GM12801 (cell line): ENCODE results near the gene ACTR3.

Source experiments
- CTCF ChIP-seq: IDR thresholded peaks from one replicate; pipeline ENCODE4 v1.5.1; 2011; ENCODE audit warnings: control low read depth; ENCODE audit not compliant: insufficient read length; ENCODE audit errors: extremely low read depth

Gene ACTR3

GRCh38 chr2:113974727-113975126, 84.8 kb downstream of the ACTR3 start:
- TF ChIP-seq CTCF = no peak

- TF ChIP-seq CTCF = no peak
These were observed 86.5 kb downstream of the ACTR3 start for GRCh38 chr2:113976277-113976928.

- no peak for TF ChIP-seq CTCF
These were observed 87.3 kb downstream of the ACTR3 start for GRCh38 chr2:113977060-113977659.

- TF ChIP-seq CTCF = no peak
These were observed 88.0 kb downstream of the ACTR3 start for GRCh38 chr2:113977660-113978523.

- no peak for TF ChIP-seq CTCF
These were observed 88.8 kb downstream of the ACTR3 start for GRCh38 chr2:113978524-113979190.

- TF ChIP-seq CTCF = no peak
These were observed 89.6 kb downstream of the ACTR3 start for GRCh38 chr2:113979191-113980128.
